SK-N-SH (cell line): ENCODE data around the gene SLC10A2.

ENCODE experiments used
- CHD2 ChIP-seq: fragments of 150-350 bp; IDR thresholded peaks from 2 replicates; pipeline ENCODE4 v1.6.1; 2018; ENCODE audit warnings: low read length; ENCODE audit not compliant: partially characterized antibody
- CTCF ChIP-seq: fragments of 200-600 bp; sonication (generic); IDR thresholded peaks from 2 replicates; pipeline ENCODE4 v1.6.1; 2017; ENCODE audit warnings: antibody characterized with exemption, mild to moderate bottlenecking, moderate library complexity
- EZH2phosphoT487 ChIP-seq: fragments of 200-600 bp; sonication (generic); IDR thresholded peaks from 2 replicates; pipeline ENCODE4 v1.6.1; 2017; ENCODE audit warnings: low read depth, mixed run types, mild to moderate bottlenecking, antibody characterized with exemption, moderate library complexity, borderline replicate concordance
- IRF3 ChIP-seq: fragments of 150-350 bp; IDR thresholded peaks from 2 replicates; pipeline ENCODE4 v1.6.1; 2016; ENCODE audit warnings: mild to moderate bottlenecking, low read depth, low read length
- MAX ChIP-seq: IDR thresholded peaks from 2 replicates; pipeline ENCODE4 v1.4.0; 2012; ENCODE audit warnings: low read depth
- POLR2AphosphoS5 ChIP-seq: IDR thresholded peaks from 2 replicates; pipeline ENCODE4 v1.6.1; 2012; ENCODE audit warnings: low read depth, low read length
- RCOR1 ChIP-seq: fragments of 150-350 bp; IDR thresholded peaks from 2 replicates; pipeline ENCODE4 v1.6.1; 2017; ENCODE audit warnings: antibody characterized with exemption, low read length
- REST ChIP-seq: IDR thresholded peaks from 2 replicates; pipeline ENCODE4 v1.6.1; 2012; ENCODE audit warnings: mild to moderate bottlenecking, low read depth, low read length, moderate library complexity
- TCF12 ChIP-seq: IDR thresholded peaks from 2 replicates; pipeline ENCODE4 v1.4.0; 2012
- USF2 ChIP-seq: fragments of 150-350 bp; IDR thresholded peaks from 2 replicates; pipeline ENCODE4 v1.6.1; 2017; ENCODE audit warnings: antibody characterized with exemption, low read length, low read depth, borderline replicate concordance
- YY1 ChIP-seq: IDR thresholded peaks from 2 replicates; pipeline ENCODE4 v1.4.0; 2012; ENCODE audit warnings: low read depth, mild to moderate bottlenecking
- ZBTB33 ChIP-seq: IDR thresholded peaks from 2 replicates; pipeline ENCODE4 v1.4.0; 2012; ENCODE audit warnings: low read depth, borderline replicate concordance

- TF ChIP-seq CTCF (no peak), IRF3 (no peak), ZBTB33 (no peak), USF2 (no peak), MAX (no peak), YY1 (no peak), EZH2phosphoT487 (no peak), RCOR1 (no peak), TCF12 (no peak), REST (no peak), POLR2AphosphoS5 (no peak), CHD2 (no peak)
Observed at GRCh38 chr13:103104340-103104739, 38.1 kb upstream of the SLC10A2 start.
